ENCODE data around the gene TRIM25. TPM values are rescaled to one million over a fixed set of nuclear protein-coding genes. Genes with fewer than 3 reads are reported as not detected.

The TRIM25 gene
- total RNA-seq, 1 experiment from 2014 or later, result 32.5 TPM

- Histone ChIP-seq H2BK12ac (ENCODE audit: insufficient read length, low read depth, low read length) (no peak overlapping the region), H2BK15ac (ENCODE audit: low read depth, low read length) (no peak overlapping the region), H3K23ac (ENCODE audit: insufficient read length, low read depth, low read length) (no peak overlapping the region), H3K4ac (ENCODE audit: low read depth, low read length) (no peak overlapping the region), H4K8ac (replicated peaks; ENCODE audit: insufficient read length, low read depth, low read length) (no peak overlapping the region), H2AK5ac (ENCODE audit: insufficient read length, low read length) (no peak overlapping the region), H3K14ac (ENCODE audit: insufficient read depth, low read length) (no peak overlapping the region), H3K23me2 (ENCODE audit: insufficient read length, low read depth, low read length, poor library complexity, severe bottlenecking) (no peaks in the 10 kb centered on the region), H3K4me2 (ENCODE audit: insufficient read depth, insufficient read length, low read length) (no peak overlapping the region), H4K91ac (ENCODE audit: insufficient read length, low read depth, low read length) (no peak overlapping the region), H4K5ac (ENCODE audit: insufficient read length, low read depth, low read length) (no peak overlapping the region), H4K20me1 (ENCODE audit: control insufficient read depth, insufficient read depth, insufficient read length) (no peaks in the 10 kb centered on the region), H2AFZ (ENCODE audit: low read length) (no peak overlapping the region), H3K27me3 (ENCODE audit: insufficient read depth, low read length) (no peaks in the 10 kb centered on the region), H3K56ac (ENCODE audit: insufficient read length, low read depth, low read length) (no peak overlapping the region), H2BK120ac (ENCODE audit: low read depth, low read length, poor library complexity, severe bottlenecking) (no peak overlapping the region), H2BK5ac (ENCODE audit: insufficient read length, low read length) (no peak overlapping the region), H3K4me1 (ENCODE audit: insufficient read depth, low read length) (no peaks in the 10 kb centered on the region), H3K9ac (ENCODE audit: extremely low read depth, insufficient read length, low read length) (no peak overlapping the region), H3K9me3 (ENCODE audit: control insufficient read depth, low read depth, low read length) (peaks cover 12% of the 10 kb centered on the region), H3K79me2 (ENCODE audit: insufficient read depth, low read length) (no peaks in the 10 kb centered on the region), H3K18ac (ENCODE audit: insufficient read length, low read depth, low read length) (no peak overlapping the region), H3K27ac (ENCODE audit: insufficient read length, low read depth, low read length) (no peak overlapping the region), H2BK20ac (ENCODE audit: low read depth, low read length, poor library complexity, severe bottlenecking) (no peak overlapping the region), H3K79me1 (ENCODE audit: insufficient read depth, low read depth, low read length, poor library complexity, severe bottlenecking) (no peaks in the 10 kb centered on the region), H3T11ph (ENCODE audit: low read length) (no peak overlapping the region)
- no peak for DNase-seq
- no peak overlapping the region for H3K27ac Mint-ChIP-seq
- H3K9me3 Mint-ChIP-seq, result peaks cover 17 to 26% of the 10 kb centered on the region in 2 experiments
- no peaks in the 10 kb centered on the region for H3K27me3 Mint-ChIP-seq (ENCODE audit: low read depth)
- no peak overlapping the region for H3K4me3 Mint-ChIP-seq
- H3K36me3 Mint-ChIP-seq (ENCODE audit: insufficient read depth in 1 of 3, low read depth in 3 of 3), result peaks cover 39 to 62% (median 42%) of the 10 kb centered on the region in 3 experiments
- TF ChIP-seq CTCF (conservative IDR thresholded peaks at IDR 0.05), result no peak
- WGBS (ENCODE audit: extremely low coverage, insufficient read length, low lambda C conversion rate), result no CpG with 5 or more reads among the region's 9 CpGs
- peaks cover 14% of the 10 kb centered on the region in 2 experiments for H3K4me1 Mint-ChIP-seq
Measured at GRCh38 chr17:56887552-56888467, 26.0 kb downstream of the TRIM25 start.

Data from H9 (cell line).